HG02943 (cell line): Measurements from ENCODE around the gene PPP1R14D.

ENCODE experiments used
- ATAC-seq: cut with Tn5 transposase; IDR thresholded peaks from one replicate; pipeline ENCODE4 v1.9.1; 2021; ENCODE audit warnings: mild to moderate bottlenecking, low read depth, moderate library complexity; ENCODE audit not compliant: unreplicated experiment

Gene PPP1R14D

GRCh38 chr15:40766194-40766815, 62.2 kb downstream of the PPP1R14D start:
- no peak for ATAC-seq
